ENCODE data around the gene STK32B. TPM values are rescaled to one million over a fixed set of nuclear protein-coding genes. Genes with fewer than 3 reads are reported as not detected.

STK32B gene
- total RNA-seq, 1 experiment from 2014 or later: 15.1 TPM

DNA sequence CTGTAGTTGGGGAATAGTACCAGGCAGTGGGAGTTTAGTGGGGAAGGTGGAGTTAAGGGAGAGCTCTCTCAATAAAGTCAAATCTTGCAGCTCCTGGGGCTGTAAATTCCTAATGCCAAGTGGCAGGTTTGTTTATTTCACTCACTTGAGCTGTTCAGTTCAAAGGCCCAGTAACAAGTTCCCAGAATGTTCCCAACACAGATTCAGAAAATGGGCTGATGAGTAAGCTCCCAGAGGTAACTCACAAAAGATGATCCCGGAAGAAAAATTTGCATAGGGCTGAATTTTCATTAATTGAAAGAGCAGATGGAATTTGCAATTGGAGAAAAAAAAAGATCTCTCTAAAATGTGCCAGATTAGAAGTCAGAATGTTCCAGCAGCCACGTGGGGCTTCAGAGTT is 370.9 kb downstream of the STK32B start:
- CTCF ChIA-PET: no interaction called here
- no peak overlapping the region for H3K27ac ChIP-seq (ENCODE audit: low read depth, low read length, poor library complexity, severe bottlenecking)
- H3K4me3 ChIP-seq (ENCODE audit: low read depth, low read length, poor library complexity, severe bottlenecking): no peak overlapping the region
- POLR2A ChIA-PET (ENCODE audit: low non-redundant PET): no interaction called here
- BruUV-seq (replicated peaks): no TSS peak
- H3K27me3 ChIP-seq (replicated peaks; ENCODE audit: insufficient read depth, low read depth, low read length, poor library complexity): no peaks in the 10 kb centered on the region
- TF ChIP-seq EZH2 (IDR thresholded peaks at IDR 0.05; ENCODE audit: borderline replicate concordance, low read depth, low read length, poor library complexity, severe bottlenecking) (no peak), CTCF (conservative IDR thresholded peaks at IDR 0.05; ENCODE audit: low read depth, low read length) (no peak)
- DNase-seq (ENCODE audit: low spot score): no peak
- H3K4me1 ChIP-seq (ENCODE audit: insufficient read depth, low read length, poor library complexity, severe bottlenecking): no peaks in the 10 kb centered on the region
- H3K9me3 ChIP-seq (ENCODE audit: low read depth, low read length, poor library complexity, severe bottlenecking): peaks cover 6% of the 10 kb centered on the region
- no peaks in the 10 kb centered on the region for H3K36me3 ChIP-seq (ENCODE audit: insufficient read depth, low read length, poor library complexity, severe bottlenecking)
- intact Hi-C loops (cut with micrococcal nuclease; ENCODE audit: unreplicated experiment): no loop called here

DNA sequence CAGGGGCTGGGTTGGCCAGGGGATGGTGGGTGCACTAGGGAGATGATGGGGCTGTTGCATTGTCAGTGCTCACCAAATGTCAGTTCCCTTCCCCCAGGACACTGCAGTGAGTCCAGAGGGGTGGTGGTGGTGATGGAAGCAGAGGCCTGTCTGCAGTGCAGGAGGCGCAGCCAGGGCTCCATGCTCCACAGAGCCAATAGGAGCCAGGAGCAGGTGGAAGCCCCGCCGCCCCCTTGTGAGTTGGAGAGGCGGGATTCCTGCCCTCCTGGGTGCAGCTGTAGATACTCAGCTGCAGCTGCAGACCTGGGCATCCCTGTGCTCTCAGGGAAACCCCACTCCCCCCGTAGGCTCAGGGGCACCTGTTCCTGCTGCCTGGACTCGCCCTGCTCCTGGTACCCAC is 372.4 kb downstream of the STK32B start:
- Histone ChIP-seq H3K9me3 (ENCODE audit: low read depth, low read length, poor library complexity, severe bottlenecking) (no peaks in the 10 kb centered on the region), H3K4me1 (ENCODE audit: insufficient read depth, low read length, poor library complexity, severe bottlenecking) (no peaks in the 10 kb centered on the region), H3K4me3 (ENCODE audit: low read depth, low read length, poor library complexity, severe bottlenecking) (no peak overlapping the region), H3K27ac (ENCODE audit: low read depth, low read length, poor library complexity, severe bottlenecking) (no peak overlapping the region), H3K27me3 (replicated peaks; ENCODE audit: insufficient read depth, low read depth, low read length, poor library complexity) (no peaks in the 10 kb centered on the region), H3K36me3 (ENCODE audit: insufficient read depth, low read length, poor library complexity, severe bottlenecking) (no peaks in the 10 kb centered on the region)
- ChIA-PET POLR2A (ENCODE audit: low non-redundant PET) (no interaction called here), CTCF (no interaction called here)
- DNase-seq (ENCODE audit: low spot score): no peak
- intact Hi-C loops (cut with micrococcal nuclease; ENCODE audit: unreplicated experiment): no loop called here
- no TSS peak for BruUV-seq (replicated peaks)
- TF ChIP-seq CTCF (conservative IDR thresholded peaks at IDR 0.05; ENCODE audit: low read depth, low read length) (no peak), EZH2 (IDR thresholded peaks at IDR 0.05; ENCODE audit: borderline replicate concordance, low read depth, low read length, poor library complexity, severe bottlenecking) (no peak)

DNA sequence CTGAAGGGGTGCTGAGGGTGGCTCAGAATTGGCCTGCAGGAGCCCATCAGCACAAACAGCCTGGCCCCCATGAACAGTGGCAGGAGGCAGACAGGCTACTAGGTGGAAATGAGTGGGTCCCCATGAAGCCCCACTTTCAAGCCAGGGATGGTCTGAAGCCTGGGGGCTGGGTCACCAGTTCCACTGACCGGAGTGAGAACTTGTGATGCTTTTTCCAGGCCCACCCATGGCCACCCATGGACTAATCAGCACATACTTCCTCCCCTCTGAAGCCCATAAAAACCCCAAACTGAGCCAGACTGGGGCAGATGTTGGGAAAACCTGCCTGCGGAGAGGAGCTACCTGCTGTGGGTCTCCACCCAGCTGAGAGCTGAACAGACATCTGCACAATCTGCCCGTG is 372.9 kb downstream of the STK32B start:
- TF ChIP-seq EZH2 (IDR thresholded peaks at IDR 0.05; ENCODE audit: borderline replicate concordance, low read depth, low read length, poor library complexity, severe bottlenecking) (no peak), CTCF (conservative IDR thresholded peaks at IDR 0.05; ENCODE audit: low read depth, low read length) (no peak)
- POLR2A ChIA-PET (ENCODE audit: low non-redundant PET): no interaction called here
- Histone ChIP-seq H3K4me1 (ENCODE audit: insufficient read depth, low read length, poor library complexity, severe bottlenecking) (no peaks in the 10 kb centered on the region), H3K4me3 (ENCODE audit: low read depth, low read length, poor library complexity, severe bottlenecking) (no peak overlapping the region), H3K9me3 (ENCODE audit: low read depth, low read length, poor library complexity, severe bottlenecking) (no peaks in the 10 kb centered on the region), H3K27me3 (replicated peaks; ENCODE audit: insufficient read depth, low read depth, low read length, poor library complexity) (no peaks in the 10 kb centered on the region), H3K36me3 (ENCODE audit: insufficient read depth, low read length, poor library complexity, severe bottlenecking) (no peaks in the 10 kb centered on the region), H3K27ac (ENCODE audit: low read depth, low read length, poor library complexity, severe bottlenecking) (no peak overlapping the region)
- no TSS peak for BruUV-seq (replicated peaks)
- DNase-seq (ENCODE audit: low spot score): no peak
- CTCF ChIA-PET: no interaction called here
- intact Hi-C loops (cut with micrococcal nuclease; ENCODE audit: unreplicated experiment): no loop called here

All from A673 (cell line).